Osteocyte (in vitro differentiated cells): ENCODE results near the gene PPM1F. TPM values are rescaled to one million over a fixed set of nuclear protein-coding genes. Genes with fewer than 3 reads are reported as not detected.

ENCODE experiments used
- DNase-seq: peaks from one replicate; pipeline ENCODE4 v3.0.0; 2021; ENCODE audit warnings: mixed read lengths; ENCODE audit not compliant: unreplicated experiment; ENCODE audit errors: extremely low spot score
- H3K27ac Mint-ChIP-seq: one replicate; pipeline ENCODE4 v1.8.0; 2021; ENCODE audit warnings: mild to moderate bottlenecking, mixed read lengths; ENCODE audit not compliant: unreplicated experiment
- H3K27me3 Mint-ChIP-seq: one replicate; pipeline ENCODE4 v1.8.0; 2021; ENCODE audit warnings: mixed read lengths; ENCODE audit not compliant: unreplicated experiment
- H3K36me3 Mint-ChIP-seq: one replicate; pipeline ENCODE4 v1.8.0; 2021; ENCODE audit warnings: mixed read lengths; ENCODE audit not compliant: unreplicated experiment
- H3K4me1 Mint-ChIP-seq: one replicate; pipeline ENCODE4 v1.8.0; 2021; ENCODE audit warnings: mixed read lengths; ENCODE audit not compliant: unreplicated experiment
- H3K4me3 Mint-ChIP-seq: one replicate; pipeline ENCODE4 v1.8.0; 2021; ENCODE audit warnings: mild to moderate bottlenecking, moderate library complexity, mixed read lengths; ENCODE audit not compliant: unreplicated experiment
- H3K9me3 Mint-ChIP-seq: one replicate; pipeline ENCODE4 v1.8.0; 2021; ENCODE audit warnings: mixed read lengths; ENCODE audit not compliant: unreplicated experiment
- CTCF ChIP-seq: fragments of 200-600 bp; sonication (generic); IDR thresholded peaks from 2 replicates; pipeline ENCODE4 v1.5.0; 2021; ENCODE audit warnings: antibody characterized with exemption, mild to moderate bottlenecking, moderate library complexity
- total RNA-seq: library from RNA; stranded (reverse); gene quantifications from 2 replicates; pipeline ENCODE4 v1.2.1, GENCODE V29; 2021

The PPM1F gene
- total RNA-seq, 1 donor from 2014 or later: 40.2 TPM

DNA sequence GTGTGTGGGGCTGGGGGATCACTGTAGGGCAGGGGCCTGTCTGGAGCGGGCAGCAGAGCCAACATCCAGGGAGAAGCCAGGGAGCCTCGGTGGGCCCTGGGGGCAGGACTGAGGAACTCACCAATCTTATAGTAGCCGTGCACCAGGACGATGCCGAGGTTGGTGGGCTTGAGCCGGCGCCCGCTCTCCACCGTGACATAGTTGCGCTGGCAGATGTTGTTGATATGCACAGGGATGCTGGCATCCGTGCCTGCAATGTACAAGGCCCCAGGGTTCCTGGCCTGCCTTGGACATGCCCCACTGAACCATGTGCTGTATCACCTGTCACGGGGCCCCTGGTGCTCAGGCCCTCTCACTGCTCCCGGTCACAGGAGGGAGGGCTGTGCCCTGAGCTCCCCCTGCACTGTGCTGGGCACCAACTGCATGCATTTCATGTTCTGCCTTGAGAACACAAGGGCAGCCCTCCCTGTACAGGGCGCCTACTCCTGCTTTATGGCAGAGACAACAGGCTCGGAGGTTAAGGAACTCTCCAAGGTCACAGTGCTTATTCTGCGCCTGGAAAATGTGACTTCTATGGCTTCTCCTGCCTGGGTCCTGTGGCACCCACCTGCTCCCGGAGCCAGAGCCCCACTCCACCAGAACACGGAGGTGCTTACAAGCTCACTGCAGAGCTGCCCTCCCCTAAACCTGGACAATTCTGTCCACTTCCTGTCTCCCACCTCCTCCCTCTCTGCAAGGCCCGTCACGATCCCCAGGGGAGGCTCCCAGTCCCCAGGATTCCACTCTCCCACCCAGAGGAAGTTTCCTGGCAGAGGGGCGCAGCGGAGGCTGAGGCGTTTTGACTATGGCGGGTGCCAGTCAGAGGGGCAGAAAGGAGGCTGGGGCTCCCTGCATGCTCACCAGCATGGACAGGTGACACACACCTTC, 7.8 kb upstream of the PPM1F start:
- Mint-ChIP-seq H3K4me3 (no peak overlapping the region), H3K9me3 (no peaks in the 10 kb centered on the region), H3K4me1 (no peaks in the 10 kb centered on the region), H3K27ac (no peak overlapping the region), H3K36me3 (peaks cover 11% of the 10 kb centered on the region), H3K27me3 (no peaks in the 10 kb centered on the region)
- TF ChIP-seq CTCF: no peak
- DNase-seq: no peak

- no peaks in the 10 kb centered on the region for H3K4me1 Mint-ChIP-seq
- no peak overlapping the region for H3K27ac Mint-ChIP-seq
- H3K36me3 Mint-ChIP-seq: peaks cover 7% of the 10 kb centered on the region
- no peak overlapping the region for H3K4me3 Mint-ChIP-seq
- no peak for TF ChIP-seq CTCF
- DNase-seq: no peak
- H3K9me3 Mint-ChIP-seq: no peaks in the 10 kb centered on the region
- H3K27me3 Mint-ChIP-seq: no peaks in the 10 kb centered on the region
These were observed 6.8 kb upstream of the PPM1F start for GRCh38 chr22:21959274-21960074.

- no peaks in the 10 kb centered on the region for H3K27me3 Mint-ChIP-seq
- no peak overlapping the region for H3K4me3 Mint-ChIP-seq
- TF ChIP-seq CTCF: no peak
- no peaks in the 10 kb centered on the region for H3K9me3 Mint-ChIP-seq
- H3K36me3 Mint-ChIP-seq: peaks cover 7% of the 10 kb centered on the region
- no peaks in the 10 kb centered on the region for H3K4me1 Mint-ChIP-seq
- H3K27ac Mint-ChIP-seq: no peak overlapping the region
- DNase-seq: no peak
These were observed 6.0 kb upstream of the PPM1F start for GRCh38 chr22:21958360-21959273.

- Mint-ChIP-seq H3K27me3 (no peaks in the 10 kb centered on the region), H3K4me1 (peaks cover 24% of the 10 kb centered on the region), H3K27ac (no peak overlapping the region), H3K36me3 (no peaks in the 10 kb centered on the region), H3K4me3 (peak overlapping the region; percentile 86), H3K9me3 (no peaks in the 10 kb centered on the region)
- no peak for TF ChIP-seq CTCF
- no peak for DNase-seq
These were observed 650 bp downstream of the PPM1F start for GRCh38 chr22:21951931-21952465.
